Cardiac muscle cell (in vitro differentiated cells and primary cell): Measurements from ENCODE around the gene PKLR. TPM values are rescaled to one million over a fixed set of nuclear protein-coding genes. Genes with fewer than 3 reads are reported as not detected.

ENCODE experiments used
- DNase-seq, 2 donors: peaks; one replicate each; pipeline versions ENCODE4 v3.0.0 to v3.0.0-alpha.2; 2010 to 2017; ENCODE audit warnings: low read depth in 1 of 2, low spot score in 1 of 2
- H3K27ac ChIP-seq: fragments of 200-600 bp; sonication (generic); 2 replicates; pipeline ENCODE4 v1.5.1; 2016
- H3K27me3 ChIP-seq: fragments of 200-600 bp; sonication (generic); 2 replicates; pipeline ENCODE4 v1.6.0; 2016; ENCODE audit warnings: control low read depth
- H3K36me3 ChIP-seq: fragments of 200-600 bp; sonication (generic); 2 replicates; pipeline ENCODE4 v1.5.1; 2016; ENCODE audit warnings: control low read depth
- H3K4me1 ChIP-seq: fragments of 200-600 bp; sonication (generic); 2 replicates; pipeline ENCODE4 v1.8.1; 2017; ENCODE audit warnings: low read depth, mild to moderate bottlenecking, mixed run types
- H3K4me3 ChIP-seq: fragments of 200-600 bp; sonication (generic); 2 replicates; pipeline ENCODE4 v1.5.1; 2016; ENCODE audit warnings: mild to moderate bottlenecking
- H3K9me3 ChIP-seq: fragments of 200-600 bp; sonication (generic); 2 replicates; pipeline ENCODE4 v1.5.1; 2017; ENCODE audit warnings: low read depth, mild to moderate bottlenecking, control low read depth
- polyA plus RNA-seq: library from polyadenylated mRNA; unstranded; fragments of >200 nt; fragmentation: Nextera tagmentation; extraction: Ambion mirVana; gene quantifications from 2 replicates; pipeline ENCODE4 v1.2.1, GENCODE V29; 2016
- total RNA-seq: library from RNA; depleted of rRNA; stranded (reverse); fragments of >200 nt; gene quantifications from 2 replicates; pipeline ENCODE4 v1.2.3, GENCODE V29; 2016
- TF ChIP-seq, protein P1 (sequence below): IDR thresholded peaks from 2 replicates; pipeline ENCODE4 v1.5.1; 2012; ENCODE audit warnings: low read depth, mild to moderate bottlenecking, low read length

PKLR gene
- total and polyA plus RNA-seq, 2 experiments from 2014 or later: 0.06 TPM; not detected in 1

DNA sequence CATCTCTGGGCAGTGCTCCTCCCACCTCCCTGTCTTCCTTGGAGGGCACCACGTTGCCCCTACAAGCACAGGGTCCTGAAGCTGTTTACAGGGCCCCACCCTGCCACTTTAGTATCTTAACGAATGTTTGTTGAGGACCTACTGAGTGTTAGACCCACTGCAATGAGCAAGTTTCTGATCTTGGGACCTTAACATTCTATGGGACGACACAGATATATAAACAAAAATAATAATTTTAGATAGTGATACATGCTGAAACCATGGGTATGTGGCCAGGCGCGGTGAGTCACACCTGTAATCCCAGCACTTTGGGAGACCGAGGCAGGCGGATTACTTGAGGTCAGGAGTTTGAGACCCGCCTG, 56.1 kb downstream of the PKLR start:
- H3K9me3 ChIP-seq: no peaks in the 10 kb centered on the region
- no peak for DNase-seq
- H3K4me3 ChIP-seq: peak overlapping the region; percentile 23
- H3K36me3 ChIP-seq: peaks cover 9% of the 10 kb centered on the region
- peaks cover 3% of the 10 kb centered on the region for H3K4me1 ChIP-seq
- TF ChIP-seq, protein P1, sequence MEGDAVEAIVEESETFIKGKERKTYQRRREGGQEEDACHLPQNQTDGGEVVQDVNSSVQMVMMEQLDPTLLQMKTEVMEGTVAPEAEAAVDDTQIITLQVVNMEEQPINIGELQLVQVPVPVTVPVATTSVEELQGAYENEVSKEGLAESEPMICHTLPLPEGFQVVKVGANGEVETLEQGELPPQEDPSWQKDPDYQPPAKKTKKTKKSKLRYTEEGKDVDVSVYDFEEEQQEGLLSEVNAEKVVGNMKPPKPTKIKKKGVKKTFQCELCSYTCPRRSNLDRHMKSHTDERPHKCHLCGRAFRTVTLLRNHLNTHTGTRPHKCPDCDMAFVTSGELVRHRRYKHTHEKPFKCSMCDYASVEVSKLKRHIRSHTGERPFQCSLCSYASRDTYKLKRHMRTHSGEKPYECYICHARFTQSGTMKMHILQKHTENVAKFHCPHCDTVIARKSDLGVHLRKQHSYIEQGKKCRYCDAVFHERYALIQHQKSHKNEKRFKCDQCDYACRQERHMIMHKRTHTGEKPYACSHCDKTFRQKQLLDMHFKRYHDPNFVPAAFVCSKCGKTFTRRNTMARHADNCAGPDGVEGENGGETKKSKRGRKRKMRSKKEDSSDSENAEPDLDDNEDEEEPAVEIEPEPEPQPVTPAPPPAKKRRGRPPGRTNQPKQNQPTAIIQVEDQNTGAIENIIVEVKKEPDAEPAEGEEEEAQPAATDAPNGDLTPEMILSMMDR: no peak
- no peaks in the 10 kb centered on the region for H3K27me3 ChIP-seq
- H3K27ac ChIP-seq: peak overlapping the region; percentile 28

DNA sequence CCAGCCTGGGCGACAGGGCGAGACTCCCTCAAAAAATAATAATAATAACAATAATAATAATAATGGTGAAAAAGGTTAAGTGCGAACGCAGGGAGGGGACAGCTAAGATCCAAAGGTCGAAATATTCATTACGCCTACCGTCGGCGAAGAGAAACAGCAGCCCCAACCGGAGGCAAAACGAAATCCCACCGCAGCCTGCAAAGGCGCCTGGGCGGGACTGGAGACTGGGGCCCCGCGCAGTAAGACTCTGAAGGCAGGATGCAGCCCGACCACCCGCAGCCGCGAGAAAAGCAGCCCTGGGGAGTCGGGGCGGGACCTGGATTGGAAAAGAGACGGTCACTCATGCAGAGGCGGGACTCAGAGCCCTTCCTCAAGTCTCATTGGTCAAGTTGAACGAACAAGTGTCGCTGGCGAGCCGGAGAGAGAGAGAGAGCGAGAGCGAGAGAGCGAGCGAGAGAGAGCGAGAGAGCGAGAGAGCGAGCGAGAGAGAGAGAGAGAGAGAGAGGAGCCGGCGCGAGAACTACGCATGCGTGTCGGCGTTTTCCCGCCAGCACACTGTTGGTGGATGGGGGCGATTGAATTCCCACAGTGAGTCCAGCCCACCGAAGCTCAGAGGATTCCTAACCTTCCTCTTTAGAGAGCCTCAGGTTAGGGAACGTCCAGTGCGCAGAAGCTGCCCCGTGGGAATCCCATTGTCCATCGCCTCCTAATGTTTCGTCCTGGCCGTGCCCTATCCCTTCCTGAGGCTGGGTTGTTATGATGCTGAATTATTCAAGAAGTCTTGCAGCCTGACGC, 56.7 kb downstream of the PKLR start:
- Histone ChIP-seq H3K4me3 (peak overlapping the region; percentile 41), H3K36me3 (peaks cover 9% of the 10 kb centered on the region)

DNA sequence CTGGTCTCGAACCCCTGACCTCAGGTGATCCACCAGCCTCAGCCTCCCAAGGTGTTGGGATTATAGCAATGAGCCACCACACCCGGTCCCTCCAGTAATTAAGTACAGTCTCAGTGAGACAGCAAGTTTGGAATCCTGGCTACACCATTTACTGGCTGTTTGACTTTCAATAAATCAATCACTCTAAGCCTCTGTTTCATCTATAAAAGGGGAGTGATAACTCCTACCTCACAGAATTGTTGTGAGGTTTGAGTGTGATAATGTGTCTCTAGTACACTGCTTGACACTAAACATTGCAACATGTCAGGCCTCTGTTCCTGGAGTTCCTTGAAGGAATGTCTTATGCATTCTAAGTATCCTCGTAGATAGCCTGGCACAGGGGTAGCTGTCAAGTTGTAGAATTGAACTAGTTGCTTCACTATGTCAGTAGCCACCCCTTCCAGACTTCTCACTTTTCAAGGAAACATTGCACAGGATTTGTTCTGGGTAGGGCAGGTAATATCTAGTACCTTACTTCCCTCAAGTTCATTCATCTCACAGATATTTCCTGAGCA, 58.4 kb downstream of the PKLR start:
- H3K36me3 ChIP-seq: peaks cover 2% of the 10 kb centered on the region
- H3K9me3 ChIP-seq: no peaks in the 10 kb centered on the region
- DNase-seq: peak in 1 of 2 donors; percentile 40
- no peaks in the 10 kb centered on the region for H3K27me3 ChIP-seq
- TF ChIP-seq, protein P1: no peak
- H3K4me3 ChIP-seq: no peak overlapping the region
- H3K27ac ChIP-seq: no peak overlapping the region
- peaks cover 3% of the 10 kb centered on the region for H3K4me1 ChIP-seq

More for the DNA sequence above, 56.7 kb downstream of the PKLR start:
- Histone ChIP-seq H3K4me1 (peaks cover 3% of the 10 kb centered on the region), H3K27me3 (no peaks in the 10 kb centered on the region), H3K9me3 (no peaks in the 10 kb centered on the region), H3K27ac (peak overlapping the region; percentile 61)
- TF ChIP-seq, protein P1: peak; percentile 30
- DNase-seq: peak; percentile 99 to 100

DNA sequence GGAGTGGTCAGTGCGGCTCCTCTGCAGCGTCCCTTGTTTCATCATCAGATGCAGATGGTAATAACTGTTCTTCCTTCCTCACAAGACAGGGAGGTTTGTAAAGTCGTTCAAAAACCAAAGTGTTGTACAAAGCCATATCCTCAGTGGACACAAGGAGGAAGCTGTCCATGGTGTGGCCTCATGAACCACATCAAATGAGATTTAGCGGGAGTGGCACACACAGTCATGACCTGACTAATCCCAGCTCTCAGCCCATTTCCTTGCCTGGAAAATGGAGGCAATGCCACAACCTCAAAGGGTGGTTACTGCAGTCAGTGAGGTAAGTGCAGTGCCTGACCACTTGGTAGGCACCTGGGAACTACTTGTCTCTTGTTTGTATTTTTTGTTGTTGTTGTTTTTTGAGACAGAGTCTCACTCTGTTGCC, 59.4 kb downstream of the PKLR start:
- H3K4me3 ChIP-seq: no peak overlapping the region
- TF ChIP-seq, protein P1: no peak
- no peak overlapping the region for H3K27ac ChIP-seq
- peaks cover 3% of the 10 kb centered on the region for H3K4me1 ChIP-seq
- H3K36me3 ChIP-seq: no peaks in the 10 kb centered on the region
- no peak for DNase-seq
- H3K27me3 ChIP-seq: no peaks in the 10 kb centered on the region
- no peaks in the 10 kb centered on the region for H3K9me3 ChIP-seq

DNA sequence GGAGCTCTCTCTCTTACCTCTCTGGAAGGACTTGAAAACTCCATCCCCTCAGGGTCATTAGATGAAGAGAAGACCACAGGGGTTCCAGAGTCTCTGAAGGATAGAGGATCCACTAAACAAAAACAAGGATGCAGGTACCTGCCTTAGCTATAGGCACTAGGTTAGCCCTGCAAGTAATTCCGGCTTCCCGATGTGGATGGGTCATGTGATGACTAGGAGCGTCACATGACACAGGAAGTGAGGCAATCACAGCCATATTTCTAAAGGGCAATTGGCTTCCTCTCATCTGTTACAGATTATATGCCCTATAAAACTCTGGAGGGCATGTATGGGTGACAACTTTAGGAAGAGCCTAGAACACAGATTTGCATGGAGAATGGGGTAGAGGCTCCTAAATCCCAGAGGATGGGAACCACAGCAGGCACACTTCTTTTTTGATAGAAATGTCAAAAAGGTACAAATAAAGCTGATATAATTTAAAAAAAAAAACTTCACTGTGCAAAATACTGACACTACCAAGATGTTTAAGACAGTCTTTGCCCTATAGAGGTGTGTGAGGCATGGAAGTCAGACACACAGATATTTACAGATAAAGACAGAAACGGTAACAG, 60.1 kb downstream of the PKLR start:
- no peaks in the 10 kb centered on the region for H3K27me3 ChIP-seq
- H3K9me3 ChIP-seq: no peaks in the 10 kb centered on the region
- no peak overlapping the region for H3K27ac ChIP-seq
- TF ChIP-seq, protein P1: no peak
- DNase-seq: peak; percentile 80 to 84
- no peaks in the 10 kb centered on the region for H3K36me3 ChIP-seq
- peaks cover 3% of the 10 kb centered on the region for H3K4me1 ChIP-seq
- H3K4me3 ChIP-seq: peak overlapping the region; percentile 32

Other genes starting within 250 kb of the PKLR start
- 29.2 and 36.0 TPM in 2 replicates for gene EFNA4, start 237.7 kb downstream of the PKLR start, total RNA-seq
- 18.3 and 29.6 TPM in 2 replicates for gene EFNA4, start 237.7 kb downstream of the PKLR start, polyA plus RNA-seq
- 26.3 and 31.9 TPM in 2 replicates for gene EFNA3, start 222.6 kb downstream of the PKLR start, total RNA-seq
- gene EFNA3, start 222.6 kb downstream of the PKLR start, polyA plus RNA-seq: 34.2 and 43.0 TPM in 2 replicates
- 39.1 and 43.1 TPM in 2 replicates for gene EFNA1, start 173.6 kb downstream of the PKLR start, total RNA-seq
- 83.5 and 104 TPM in 2 replicates for gene EFNA1, start 173.6 kb downstream of the PKLR start, polyA plus RNA-seq
- gene SLC50A1, start 165.6 kb downstream of the PKLR start, total RNA-seq: 18.4 and 20.9 TPM in 2 replicates
- 45.1 and 50.7 TPM in 2 replicates for gene SLC50A1, start 165.6 kb downstream of the PKLR start, polyA plus RNA-seq
- gene DPM3, start 160.9 kb downstream of the PKLR start, total RNA-seq: 102 and 114 TPM in 2 replicates
- 105 and 110 TPM in 2 replicates for gene DPM3, start 160.9 kb downstream of the PKLR start, polyA plus RNA-seq
- gene KRTCAP2, start 128.1 kb downstream of the PKLR start, total RNA-seq: 122 and 124 TPM in 2 replicates
- 357 and 428 TPM in 2 replicates for gene KRTCAP2, start 128.1 kb downstream of the PKLR start, polyA plus RNA-seq
- 3.6 and 5.4 TPM in 2 replicates for gene TRIM46, start 127.6 kb downstream of the PKLR start, total RNA-seq
- 2.9 and 3.2 TPM in 2 replicates for gene TRIM46, start 127.6 kb downstream of the PKLR start, polyA plus RNA-seq
- 10.8 and 14.2 TPM in 2 replicates for gene THBS3, start 93.5 kb downstream of the PKLR start, total RNA-seq
- gene THBS3, start 93.5 kb downstream of the PKLR start, polyA plus RNA-seq: 9.4 and 15.1 TPM in 2 replicates
- gene MTX1, start 92.7 kb downstream of the PKLR start, total RNA-seq: 24.7 and 45.0 TPM in 2 replicates
- gene MTX1, start 92.7 kb downstream of the PKLR start, polyA plus RNA-seq: 31.9 and 50.2 TPM in 2 replicates
- gene ENTREP3, start 46.0 kb downstream of the PKLR start, total RNA-seq: 39.5 and 46.2 TPM in 2 replicates
- gene ENTREP3, start 46.0 kb downstream of the PKLR start, polyA plus RNA-seq: 42.0 and 59.2 TPM in 2 replicates
- gene SCAMP3, start 39.1 kb downstream of the PKLR start, total RNA-seq: 67.3 and 109 TPM in 2 replicates
- gene SCAMP3, start 39.1 kb downstream of the PKLR start, polyA plus RNA-seq: 100 and 172 TPM in 2 replicates
- gene CLK2, start 27.9 kb downstream of the PKLR start, total RNA-seq: 57.3 and 65.3 TPM in 2 replicates
- 45.1 and 68.5 TPM in 2 replicates for gene CLK2, start 27.9 kb downstream of the PKLR start, polyA plus RNA-seq
- gene HCN3, start 24.0 kb downstream of the PKLR start, total RNA-seq: 1.7 and 3.5 TPM in 2 replicates
- gene HCN3, start 24.0 kb downstream of the PKLR start, polyA plus RNA-seq: 3.7 and 12.9 TPM in 2 replicates
- 167 and 310 TPM in 2 replicates for gene FDPS, start 7.4 kb upstream of the PKLR start, total RNA-seq
- 269 and 565 TPM in 2 replicates for gene FDPS, start 7.4 kb upstream of the PKLR start, polyA plus RNA-seq
- 25.9 and 35.6 TPM in 2 replicates for gene RUSC1, start 19.5 kb upstream of the PKLR start, total RNA-seq
- 26.7 and 44.4 TPM in 2 replicates for gene RUSC1, start 19.5 kb upstream of the PKLR start, polyA plus RNA-seq